Fibroblast of lung (primary cell): ENCODE measurements around the gene IL27RA. TPM values are rescaled to one million over a fixed set of nuclear protein-coding genes. Genes with fewer than 3 reads are reported as not detected.

Source experiments
- DNase-seq, 2 donors: peaks; one replicate each; pipeline versions ENCODE4 v3.0.0 to v3.0.0-alpha.2; 2010; ENCODE audit warnings: low read depth in 2 of 2
- H2AFZ ChIP-seq: 2 replicates; pipeline ENCODE4 v1.5.1; 2012; ENCODE audit warnings: low read length, control low read depth, inconsistent platforms
- H3K27ac ChIP-seq: 2 replicates; pipeline ENCODE4 v1.5.1; 2011; ENCODE audit warnings: low read length, control low read depth; ENCODE audit not compliant: insufficient read depth
- H3K27me3 ChIP-seq: 2 replicates; pipeline ENCODE4 v1.5.1; 2011; ENCODE audit warnings: mild to moderate bottlenecking, low read length; ENCODE audit not compliant: control insufficient read depth, insufficient read depth
- H3K36me3 ChIP-seq: 2 replicates; pipeline ENCODE4 v1.5.1; 2011; ENCODE audit warnings: low read length; ENCODE audit not compliant: control insufficient read depth, insufficient read depth
- H3K4me1 ChIP-seq: 2 replicates; pipeline ENCODE4 v1.5.1; 2011; ENCODE audit warnings: low read length; ENCODE audit not compliant: control insufficient read depth, insufficient read depth; ENCODE audit errors: extremely low read depth
- H3K4me2 ChIP-seq: 2 replicates; pipeline ENCODE4 v1.5.1; 2011; ENCODE audit warnings: low read length, control low read depth; ENCODE audit not compliant: insufficient read depth; ENCODE audit errors: extremely low read depth
- H3K4me3 ChIP-seq, 4 experiments: fragments of 200-600 bp in 1 of 4; sonication (generic) in 1 of 4; replicated peaks in 1 of 4; 2 replicates each; pipeline ENCODE4 v1.5.1; 2011 to 2016; ENCODE audit warnings: low read length in 4 of 4, low read depth in 3 of 4, mild to moderate bottlenecking in 3 of 4, control low read depth in 2 of 4, inconsistent platforms in 1 of 4, mixed read lengths in 1 of 4; ENCODE audit not compliant: insufficient read depth in 1 of 4; ENCODE audit errors: control extremely low read depth in 1 of 4
- H3K79me2 ChIP-seq: 2 replicates; pipeline ENCODE4 v1.5.1; 2012; ENCODE audit warnings: mild to moderate bottlenecking, low read length, inconsistent platforms; ENCODE audit not compliant: control insufficient read depth, insufficient read depth
- H3K9ac ChIP-seq: 2 replicates; pipeline ENCODE4 v1.5.1; 2011; ENCODE audit warnings: mild to moderate bottlenecking, low read length, control low read depth; ENCODE audit not compliant: insufficient read depth
- H3K9me3 ChIP-seq: 2 replicates; pipeline ENCODE4 v1.5.1; 2012; ENCODE audit warnings: low read depth, low read length; ENCODE audit not compliant: control insufficient read depth, insufficient read depth
- H4K20me1 ChIP-seq: 2 replicates; pipeline ENCODE4 v1.5.1; 2011; ENCODE audit warnings: low read length; ENCODE audit not compliant: control insufficient read depth, insufficient read depth; ENCODE audit errors: extremely low read depth
- CTCF ChIP-seq, 2 donors: IDR thresholded peaks in 1 of 2; conservative IDR thresholded peaks in 1 of 2; 1 replicate in 1 of 2; 2 replicates in 1 of 2; pipeline ENCODE4 v1.5.1; 2011 to 2012; ENCODE audit warnings: low read length in 2 of 2, control low read depth in 1 of 2, inconsistent platforms in 1 of 2, low read depth in 1 of 2, mild to moderate bottlenecking in 1 of 2
- EZH2 ChIP-seq: IDR thresholded peaks from 2 replicates; pipeline ENCODE4 v1.5.1; 2012; ENCODE audit warnings: low read length, control low read depth, mild to moderate bottlenecking; ENCODE audit errors: missing control alignments
- polyA plus RNA-seq, 2 donors: library from polyadenylated mRNA; depleted of rRNA in 1 of 2; stranded (reverse) in 1 of 2; unstranded in 1 of 2; fragments of >200 nt; gene quantifications; 2 replicates each; pipeline ENCODE4 v1.2.1, GENCODE V29; 2011 to 2012; ENCODE audit warnings: missing spikeins in 1 of 2
- total RNA-seq: library from RNA; depleted of rRNA; stranded (reverse); fragments of >200 nt; gene quantifications from 2 replicates; pipeline ENCODE4 v1.2.1, GENCODE V29; 2014

The IL27RA gene
- total and polyA plus RNA-seq, 2 donors (not counting 1 experiment from before 2014, with no cell fraction given), result 0.84 to 2.1 TPM

GRCh38 chr19:13989487-13989886 lies 42.1 kb upstream of the IL27RA start:
- Histone ChIP-seq H3K9ac (no peak overlapping the region), H3K4me3 (no peak overlapping the region), H3K4me1 (peaks cover 7% of the 10 kb centered on the region), H3K27me3 (no peaks in the 10 kb centered on the region), H3K79me2 (no peaks in the 10 kb centered on the region), H4K20me1 (no peaks in the 10 kb centered on the region), H3K4me2 (no peak overlapping the region), H3K36me3 (peaks cover 5% of the 10 kb centered on the region), H3K27ac (no peak overlapping the region), H3K9me3 (no peaks in the 10 kb centered on the region), H2AFZ (no peak overlapping the region)
- DNase-seq, result no peak
- no peak for TF ChIP-seq CTCF (conservative IDR thresholded peaks at IDR 0.05 in 1 of 2, IDR thresholded peaks at IDR 0.05 in 1 of 2; ENCODE audit: low read depth in 1 of 2, low read length in 2 of 2)
- TF ChIP-seq EZH2, result no peak

GRCh38 chr19:13990085-13990484 lies 41.5 kb upstream of the IL27RA start:
- DNase-seq, result no peak
- Histone ChIP-seq H3K9ac (no peak overlapping the region), H3K27me3 (no peaks in the 10 kb centered on the region), H2AFZ (no peak overlapping the region), H3K79me2 (no peaks in the 10 kb centered on the region), H4K20me1 (no peaks in the 10 kb centered on the region), H3K27ac (no peak overlapping the region), H3K4me2 (no peak overlapping the region), H3K4me3 (no peak overlapping the region), H3K4me1 (peaks cover 7% of the 10 kb centered on the region), H3K36me3 (peaks cover 5% of the 10 kb centered on the region), H3K9me3 (no peaks in the 10 kb centered on the region)
- TF ChIP-seq CTCF (conservative IDR thresholded peaks at IDR 0.05 in 1 of 2, IDR thresholded peaks at IDR 0.05 in 1 of 2; ENCODE audit: low read depth in 1 of 2, low read length in 2 of 2) (no peak), EZH2 (no peak)

GRCh38 chr19:13992025-13992424 lies 39.5 kb upstream of the IL27RA start:
- Histone ChIP-seq H3K4me3 (no peak overlapping the region), H3K9me3 (no peaks in the 10 kb centered on the region), H3K9ac (no peak overlapping the region), H3K4me2 (no peak overlapping the region), H4K20me1 (no peaks in the 10 kb centered on the region), H3K79me2 (no peaks in the 10 kb centered on the region), H2AFZ (no peak overlapping the region), H3K27me3 (no peaks in the 10 kb centered on the region), H3K27ac (no peak overlapping the region), H3K36me3 (peaks cover 5% of the 10 kb centered on the region), H3K4me1 (peaks cover 2% of the 10 kb centered on the region)
- no peak for TF ChIP-seq EZH2
- no peak for TF ChIP-seq CTCF (conservative IDR thresholded peaks at IDR 0.05 in 1 of 2, IDR thresholded peaks at IDR 0.05 in 1 of 2; ENCODE audit: low read depth in 1 of 2, low read length in 2 of 2)
- no peak for DNase-seq
